H1 (cell line): Measurements from ENCODE around the gene MXD1. TPM values are rescaled to one million over a fixed set of nuclear protein-coding genes. Genes with fewer than 3 reads are reported as not detected.

ENCODE experiments used
- CTCF ChIA-PET: fragments of 300-600 bp; sonication (Branson Sonifier 250); formaldehyde crosslinking; loops from one replicate; lab custom pipeline; 2021; ENCODE audit not compliant: partially characterized antibody; lab: Charles Lee
- POLR2A ChIA-PET: fragments of 300-600 bp; sonication (Branson Sonifier 250); formaldehyde crosslinking; loops from one replicate; lab custom pipeline; 2021; ENCODE audit warnings: inconsistent platforms; ENCODE audit not compliant: partially characterized antibody; lab: Charles Lee
- DNase-seq, 2 experiments: peaks; one replicate each; pipeline versions ENCODE4 v3.0.0 to v3.0.0-alpha.2; 2010 to 2022; ENCODE audit warnings: low spot score in 2 of 2, low read depth in 1 of 2, mixed read lengths in 1 of 2
- FAIRE-seq: peaks from 2 replicates; lab custom pipeline; 2011; peaks lifted over from hg19 to GRCh38; lab: Jason Lieb, UNC
- H2AFZ ChIP-seq: 2 replicates; pipeline ENCODE4 v1.8.1; 2012; ENCODE audit warnings: low read length, inconsistent platforms
- H2AK5ac ChIP-seq: 2 replicates; pipeline ENCODE4 v1.6.1; 2013; ENCODE audit warnings: low read depth, low read length
- H2BK120ac ChIP-seq: replicated peaks from 2 replicates; pipeline ENCODE3; 2013; ENCODE audit warnings: low read depth, low read length, inconsistent platforms
- H2BK12ac ChIP-seq: 2 replicates; pipeline ENCODE4 v1.6.1; 2013; ENCODE audit warnings: low read depth, low read length
- H2BK15ac ChIP-seq: 2 replicates; pipeline ENCODE4 v1.6.1; 2013; ENCODE audit warnings: low read length
- H2BK20ac ChIP-seq: 2 replicates; pipeline ENCODE4 v1.6.1; 2013; ENCODE audit warnings: low read length
- H2BK5ac ChIP-seq: 2 replicates; pipeline ENCODE4 v1.6.1; 2013; ENCODE audit warnings: low read depth, low read length
- H3K14ac ChIP-seq: 2 replicates; pipeline ENCODE4 v1.6.1; 2013; ENCODE audit warnings: inconsistent platforms; ENCODE audit not compliant: insufficient read length
- H3K18ac ChIP-seq: 2 replicates; pipeline ENCODE4 v1.6.1; 2013; ENCODE audit warnings: low read length; ENCODE audit errors: extremely low read depth
- H3K23ac ChIP-seq: 2 replicates; pipeline ENCODE4 v1.6.1; 2013; ENCODE audit warnings: inconsistent platforms; ENCODE audit not compliant: insufficient read length
- H3K23me2 ChIP-seq: 2 replicates; pipeline ENCODE4 v1.6.1; 2013; ENCODE audit warnings: low read depth, low read length
- H3K27ac ChIP-seq: 2 replicates; pipeline ENCODE4 v1.6.1; 2011; ENCODE audit warnings: low read depth, low read length, inconsistent platforms
- H3K27me3 ChIP-seq, 4 experiments: replicated peaks in 1 of 4; 1 replicate in 1 of 4; 2 replicates in 3 of 4; pipeline versions ENCODE4 v1.6.1 to v1.8.1; 2011 to 2013; ENCODE audit warnings: low read length in 3 of 4, mild to moderate bottlenecking in 3 of 4, inconsistent platforms in 2 of 4, mixed read lengths in 2 of 4, moderate library complexity in 1 of 4; ENCODE audit not compliant: control insufficient read depth in 3 of 4, insufficient read depth in 3 of 4; ENCODE audit errors: extremely low read depth in 1 of 4
- H3K36me3 ChIP-seq, 4 experiments: 2 replicates each; pipeline versions ENCODE4 v1.6.1 to v1.8.1; 2011 to 2013; ENCODE audit warnings: mild to moderate bottlenecking in 4 of 4, low read length in 3 of 4, moderate library complexity in 2 of 4, control low read depth in 1 of 4, inconsistent platforms in 1 of 4; ENCODE audit not compliant: insufficient read depth in 4 of 4, control insufficient read depth in 2 of 4
- H3K4ac ChIP-seq: replicated peaks from 2 replicates; pipeline ENCODE3; 2013; ENCODE audit warnings: low read length, low read depth, mixed read lengths, inconsistent platforms; ENCODE audit not compliant: insufficient read length
- H3K4me1 ChIP-seq, 4 experiments: replicated peaks in 1 of 4; 1 replicate in 1 of 4; 2 replicates in 3 of 4; pipeline versions ENCODE4 v1.6.1 to v1.8.1; 2011 to 2013; ENCODE audit warnings: low read length in 3 of 4, inconsistent platforms in 2 of 4, mixed read lengths in 1 of 4; ENCODE audit not compliant: insufficient read depth in 4 of 4, control insufficient read depth in 3 of 4
- H3K4me2 ChIP-seq, 2 experiments: 2 replicates each; pipeline versions ENCODE4 v1.6.1 to v1.8.1; 2011 to 2013; ENCODE audit warnings: low read depth in 2 of 2, low read length in 2 of 2, control low read depth in 1 of 2, inconsistent platforms in 1 of 2, mild to moderate bottlenecking in 1 of 2; ENCODE audit not compliant: insufficient read depth in 1 of 2
- H3K4me3 ChIP-seq, 4 experiments: fragments of 200-600, 300-600 bp in 1 of 4; sonication (generic), shearing (Covaris generic), sonication (Bioruptor Twin) in 1 of 4; 2 replicates each; pipeline versions ENCODE4 v1.5.1 to v1.8.1; 2011 to 2016; ENCODE audit warnings: low read length in 4 of 4, low read depth in 3 of 4, control low read depth in 2 of 4, inconsistent platforms in 2 of 4, mild to moderate bottlenecking in 2 of 4, mixed read lengths in 1 of 4, moderate library complexity in 1 of 4; ENCODE audit not compliant: insufficient read depth in 2 of 4; ENCODE audit errors: extremely low read depth in 1 of 4
- H3K56ac ChIP-seq: replicated peaks from 2 replicates; pipeline ENCODE3; 2013; ENCODE audit warnings: low read depth, mild to moderate bottlenecking, mixed read lengths, low read length, inconsistent platforms; ENCODE audit not compliant: insufficient read length
- H3K79me1 ChIP-seq: 2 replicates; pipeline ENCODE4 v1.6.1; 2013; ENCODE audit warnings: low read depth, low read length, control low read depth
- H3K79me2 ChIP-seq, 2 experiments: 2 replicates each; pipeline versions ENCODE4 v1.6.1 to v1.8.1; 2012 to 2013; ENCODE audit warnings: low read length in 2 of 2, mild to moderate bottlenecking in 2 of 2, inconsistent platforms in 1 of 2; ENCODE audit not compliant: insufficient read depth in 2 of 2, control insufficient read depth in 1 of 2
- H3K9ac ChIP-seq, 4 experiments: replicated peaks in 1 of 4; 1 replicate in 1 of 4; 2 replicates in 3 of 4; pipeline versions ENCODE4 v1.6.1 to v1.8.1; 2011 to 2013; ENCODE audit warnings: low read depth in 3 of 4, low read length in 3 of 4, control low read depth in 2 of 4, mild to moderate bottlenecking in 2 of 4, moderate library complexity in 2 of 4, inconsistent platforms in 1 of 4; ENCODE audit errors: extremely low read depth in 1 of 4
- H3K9me3 ChIP-seq, 2 experiments: 2 replicates each; pipeline versions ENCODE4 v1.6.1 to v1.8.1; 2012 to 2013; ENCODE audit warnings: mild to moderate bottlenecking in 2 of 2, moderate library complexity in 2 of 2, control low read depth in 1 of 2, inconsistent platforms in 1 of 2, low read depth in 1 of 2, low read length in 1 of 2, mixed read lengths in 1 of 2; ENCODE audit not compliant: insufficient read depth in 2 of 2
- H4K20me1 ChIP-seq, 2 experiments: replicated peaks in 1 of 2; 2 replicates each; pipeline versions ENCODE3 to v1.8.1; 2011 to 2013; ENCODE audit warnings: inconsistent platforms in 2 of 2, low read length in 2 of 2, mild to moderate bottlenecking in 1 of 2; ENCODE audit not compliant: insufficient read depth in 2 of 2, control insufficient read depth in 1 of 2
- H4K5ac ChIP-seq: 2 replicates; pipeline ENCODE4 v1.6.1; 2013; ENCODE audit warnings: low read length, low read depth, mixed read lengths, inconsistent platforms; ENCODE audit not compliant: insufficient read length
- H4K8ac ChIP-seq: 2 replicates; pipeline ENCODE4 v1.8.0; 2013; ENCODE audit warnings: mild to moderate bottlenecking, moderate library complexity, low read length, inconsistent platforms; ENCODE audit not compliant: insufficient read depth; ENCODE audit errors: extremely low read depth
- H4K91ac ChIP-seq: replicated peaks from 2 replicates; pipeline ENCODE3; 2013; ENCODE audit warnings: low read length, mixed read lengths, inconsistent platforms; ENCODE audit not compliant: insufficient read length
- CHD1 ChIP-seq: IDR thresholded peaks from 2 replicates; pipeline ENCODE4 v1.6.1; 2012; ENCODE audit warnings: low read depth, low read length, improper control_type of control experiment
- CTCF ChIP-seq, 3 experiments: IDR thresholded peaks; 1 replicate in 2 of 3; 2 replicates in 1 of 3; pipeline versions ENCODE4 v1.5.1 to v1.6.1; 2011; ENCODE audit warnings: low read length in 3 of 3, mild to moderate bottlenecking in 3 of 3, inconsistent platforms in 2 of 3, low read depth in 1 of 3, moderate library complexity in 1 of 3; ENCODE audit not compliant: insufficient read depth in 1 of 3; ENCODE audit errors: control extremely low read depth in 1 of 3
- GTF2F1 ChIP-seq: IDR thresholded peaks from 2 replicates; pipeline ENCODE4 v1.6.1; 2012; ENCODE audit warnings: low read depth, low read length, improper control_type of control experiment, borderline replicate concordance
- HDAC6 ChIP-seq: IDR thresholded peaks from one replicate; pipeline ENCODE4 v1.7.1; 2012; ENCODE audit warnings: low read depth, mild to moderate bottlenecking, inconsistent platforms, low read length, moderate library complexity
- JUN ChIP-seq: IDR thresholded peaks from 2 replicates; pipeline ENCODE4 v1.6.1; 2011; ENCODE audit warnings: low read depth, mild to moderate bottlenecking, improper control_type of control experiment, low read length
- MAX ChIP-seq: IDR thresholded peaks from 2 replicates; pipeline ENCODE4 v1.6.1; 2012; ENCODE audit warnings: inconsistent platforms
- RAD21 ChIP-seq, 2 experiments: IDR thresholded peaks in 1 of 2; conservative IDR thresholded peaks in 1 of 2; 2 replicates each; pipeline ENCODE4 v1.6.1; 2011; ENCODE audit warnings: low read depth in 2 of 2, low read length in 2 of 2, improper control_type of control experiment in 1 of 2, inconsistent platforms in 1 of 2, mild to moderate bottlenecking in 1 of 2, moderate library complexity in 1 of 2
- TAF7 ChIP-seq: optimal IDR thresholded peaks from 2 replicates; pipeline ENCODE3; 2011; ENCODE audit warnings: low read depth, mild to moderate bottlenecking, inconsistent platforms, low read length, moderate library complexity, borderline replicate concordance
- WGBS, 2 experiments: shearing (Covaris generic) in 1 of 2; methylation state at CpG; one replicate each; pipeline versions ENCODE4 v1.1.6 to v1.1.7; 2013 to 2015; ENCODE audit warnings: low lambda C conversion rate in 2 of 2, mixed read lengths in 2 of 2, inconsistent platforms in 1 of 2, low coverage in 1 of 2, missing lambda C conversion rate in 1 of 2; ENCODE audit not compliant: insufficient replicate concordance in 2 of 2, insufficient coverage in 1 of 2, insufficient read length in 1 of 2; ENCODE audit errors: extremely low coverage in 1 of 2, missing lambda C conversion rate in 1 of 2; 5-methylcytosine and 5-hydroxymethylcytosine counted together
- polyA plus RNA-seq, 7 experiments: library from polyadenylated mRNA; depleted of rRNA in 3 of 7; stranded (reverse) in 5 of 7; unstranded in 2 of 7; fragments of >200 nt in 5 of 7; fragments of 200-250 nt in 2 of 7; gene quantifications; 1 replicate in 5 of 7; 2 replicates in 1 of 7; 4 replicates in 1 of 7; pipeline versions ENCODE4 v1.2.1 to v1.2.3, GENCODE V29; 2011 to 2013; ENCODE audit warnings: missing spikeins in 2 of 7, mixed read lengths in 2 of 7
- total RNA-seq: library from RNA; stranded (reverse); fragmentation: NEBNext Ultra II Directional; extraction: Animal tissue kit (Norgen Biotek cat#: 25700); gene quantifications from 2 replicates; pipeline ENCODE4 v1.2.1, GENCODE V29; 2021

Gene MXD1
- total and polyA plus RNA-seq, 2 of the 8 experiments (the other 6 are each of a cell fraction or from before 2014, with no cell fraction given) = 1.6 to 2.6 TPM

- Histone ChIP-seq H2BK20ac (no peak overlapping the region), H3K56ac (no peak overlapping the region), H4K20me1 (no peaks in the 10 kb centered on the region), H3K4ac (no peak overlapping the region), H3K79me1 (no peaks in the 10 kb centered on the region), H3K23ac (no peak overlapping the region), H2BK12ac (peak overlapping the region; percentile 75; the same call in 1 of the 2 replicates), H3K9ac (no peak overlapping the region; a peak in 1 of 7 replicates), H2AFZ (no peak overlapping the region), H3K14ac (no peak overlapping the region), H3K36me3 (no peaks in the 10 kb centered on the region), H3K27me3 (no peaks in the 10 kb centered on the region), H2AK5ac (0 out of 2 replicates have a peak overlapping the region, but pooled peaks have one; percentile 53), H4K91ac (no peak overlapping the region), H3K18ac (no peak overlapping the region), H2BK15ac (no peak overlapping the region; the same call in 1 of the 2 replicates), H3K23me2 (no peaks in the 10 kb centered on the region), H4K8ac (peak overlapping the region; percentile 75; the same call in 1 of the 2 replicates), H2BK5ac (no peak overlapping the region), H2BK120ac (no peak overlapping the region), H3K27ac (no peak overlapping the region), H3K9me3 (no peaks in the 10 kb centered on the region), H3K4me1 (no peaks in the 10 kb centered on the region), H3K4me2 (no peak overlapping the region), H3K79me2 (no peaks in the 10 kb centered on the region), H4K5ac (no peak overlapping the region), H3K4me3 (no peak overlapping the region)
- 92% methylated on average over 16 of the region's 16 CpGs; no CpG with 5 or more reads in 1 of the 2 experiments for WGBS, 2 experiments
- FAIRE-seq = no peak
- POLR2A ChIA-PET = interaction anchor here (0.6 kb wide), 1 partner anchor 17 kb away, joined by 4 read pairs; no protein-coding TSS in a partner anchor
- no peak for DNase-seq
- CTCF ChIA-PET = interaction anchor here (0.6 kb wide), 1 partner anchor 1832 kb away, joined by 5 read pairs; no protein-coding TSS in a partner anchor
- no peak for TF ChIP-seq MAX
- TF ChIP-seq HDAC6 = no peak
- TF ChIP-seq TAF7 = no peak
- TF ChIP-seq JUN = no peak
- no peak for TF ChIP-seq CHD1
- TF ChIP-seq CTCF (IDR thresholded peaks at IDR 0.05; ENCODE audit: control extremely low read depth in 1 of 3, insufficient read depth in 1 of 3, low read depth in 1 of 3, low read length in 3 of 3) = peak in 1 of 3 experiments; percentile 16; a peak in 1 of 4 replicates
- TF ChIP-seq RAD21 (IDR thresholded peaks at IDR 0.05 in 1 of 2, conservative IDR thresholded peaks at IDR 0.05 in 1 of 2; ENCODE audit: low read depth in 2 of 2, low read length in 2 of 2) = peak; percentile 13 to 33; a peak in 3 of 4 replicates
- no peak for TF ChIP-seq GTF2F1
These were observed 54.4 kb downstream of the MXD1 start for GRCh38 chr2:69969126-69969983.
